Fibroblast of lung (primary cell): ENCODE measurements around the gene NME2. TPM values are rescaled to one million over a fixed set of nuclear protein-coding genes. Genes with fewer than 3 reads are reported as not detected.
A peak's percentile ranks its signal among the peaks of the same experiment; 100 is the strongest.

ENCODE experiments used
- DNase-seq, 2 donors: peaks; one replicate each; pipeline versions ENCODE4 v3.0.0 to v3.0.0-alpha.2; 2010; ENCODE audit warnings: low read depth in 2 of 2
- H2AFZ ChIP-seq: 2 replicates; pipeline ENCODE4 v1.5.1; 2012; ENCODE audit warnings: low read length, control low read depth, inconsistent platforms
- H3K27ac ChIP-seq: 2 replicates; pipeline ENCODE4 v1.5.1; 2011; ENCODE audit warnings: low read length, control low read depth; ENCODE audit not compliant: insufficient read depth
- H3K27me3 ChIP-seq: 2 replicates; pipeline ENCODE4 v1.5.1; 2011; ENCODE audit warnings: mild to moderate bottlenecking, low read length; ENCODE audit not compliant: control insufficient read depth, insufficient read depth
- H3K36me3 ChIP-seq: 2 replicates; pipeline ENCODE4 v1.5.1; 2011; ENCODE audit warnings: low read length; ENCODE audit not compliant: control insufficient read depth, insufficient read depth
- H3K4me1 ChIP-seq: 2 replicates; pipeline ENCODE4 v1.5.1; 2011; ENCODE audit warnings: low read length; ENCODE audit not compliant: control insufficient read depth, insufficient read depth; ENCODE audit errors: extremely low read depth
- H3K4me2 ChIP-seq: 2 replicates; pipeline ENCODE4 v1.5.1; 2011; ENCODE audit warnings: low read length, control low read depth; ENCODE audit not compliant: insufficient read depth; ENCODE audit errors: extremely low read depth
- H3K4me3 ChIP-seq, 4 experiments: fragments of 200-600 bp in 1 of 4; sonication (generic) in 1 of 4; replicated peaks in 1 of 4; 2 replicates each; pipeline ENCODE4 v1.5.1; 2011 to 2016; ENCODE audit warnings: low read length in 4 of 4, low read depth in 3 of 4, mild to moderate bottlenecking in 3 of 4, control low read depth in 2 of 4, inconsistent platforms in 1 of 4, mixed read lengths in 1 of 4; ENCODE audit not compliant: insufficient read depth in 1 of 4; ENCODE audit errors: control extremely low read depth in 1 of 4
- H3K79me2 ChIP-seq: 2 replicates; pipeline ENCODE4 v1.5.1; 2012; ENCODE audit warnings: mild to moderate bottlenecking, low read length, inconsistent platforms; ENCODE audit not compliant: control insufficient read depth, insufficient read depth
- H3K9ac ChIP-seq: 2 replicates; pipeline ENCODE4 v1.5.1; 2011; ENCODE audit warnings: mild to moderate bottlenecking, low read length, control low read depth; ENCODE audit not compliant: insufficient read depth
- H3K9me3 ChIP-seq: 2 replicates; pipeline ENCODE4 v1.5.1; 2012; ENCODE audit warnings: low read depth, low read length; ENCODE audit not compliant: control insufficient read depth, insufficient read depth
- H4K20me1 ChIP-seq: 2 replicates; pipeline ENCODE4 v1.5.1; 2011; ENCODE audit warnings: low read length; ENCODE audit not compliant: control insufficient read depth, insufficient read depth; ENCODE audit errors: extremely low read depth
- EZH2 ChIP-seq: IDR thresholded peaks from 2 replicates; pipeline ENCODE4 v1.5.1; 2012; ENCODE audit warnings: low read length, control low read depth, mild to moderate bottlenecking; ENCODE audit errors: missing control alignments
- polyA plus RNA-seq, 2 donors: library from polyadenylated mRNA; depleted of rRNA in 1 of 2; stranded (reverse) in 1 of 2; unstranded in 1 of 2; fragments of >200 nt; gene quantifications; 2 replicates each; pipeline ENCODE4 v1.2.1, GENCODE V29; 2011 to 2012; ENCODE audit warnings: missing spikeins in 1 of 2
- total RNA-seq: library from RNA; depleted of rRNA; stranded (reverse); fragments of >200 nt; gene quantifications from 2 replicates; pipeline ENCODE4 v1.2.1, GENCODE V29; 2014
- TF ChIP-seq, protein P1 (sequence below), 2 donors: IDR thresholded peaks in 1 of 2; conservative IDR thresholded peaks in 1 of 2; 1 replicate in 1 of 2; 2 replicates in 1 of 2; pipeline ENCODE4 v1.5.1; 2011 to 2012; ENCODE audit warnings: low read length in 2 of 2, control low read depth in 1 of 2, inconsistent platforms in 1 of 2, low read depth in 1 of 2, mild to moderate bottlenecking in 1 of 2

NME2 gene
- total and polyA plus RNA-seq, 2 donors (not counting 1 experiment from before 2014, with no cell fraction given) = 605 to 799 TPM

DNA sequence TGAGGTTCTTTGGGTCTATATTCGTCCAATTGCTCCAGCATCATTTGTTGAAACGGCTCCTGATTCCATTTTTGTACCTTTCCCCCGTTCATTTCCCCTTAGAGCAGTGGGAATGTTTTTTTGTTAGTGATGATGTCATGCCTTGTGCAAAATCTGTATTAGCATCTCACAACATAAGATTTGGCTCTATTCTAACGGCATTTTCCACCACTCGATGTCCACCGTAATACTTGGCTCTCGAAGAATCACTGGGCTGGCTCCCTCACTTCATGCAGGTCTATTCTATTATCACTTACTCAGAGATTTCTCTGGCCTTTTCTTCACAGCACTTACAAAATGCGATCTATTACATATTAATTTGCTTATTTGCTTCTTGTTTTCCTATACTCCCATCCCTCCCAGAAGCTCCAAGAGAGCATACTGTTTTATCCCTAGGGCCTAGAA lies 13.4 kb upstream of the NME2 start:
- no peaks in the 10 kb centered on the region for H3K4me1 ChIP-seq
- peak overlapping the region; percentile 80 for H2AFZ ChIP-seq
- H3K79me2 ChIP-seq = peaks cover 38% of the 10 kb centered on the region
- no peaks in the 10 kb centered on the region for H3K27me3 ChIP-seq
- H3K9me3 ChIP-seq = no peaks in the 10 kb centered on the region
- H3K4me3 ChIP-seq = peak overlapping the region; percentile 20 to 74 (median 45)
- H3K4me2 ChIP-seq = peak overlapping the region; percentile 52
- peaks cover 2% of the 10 kb centered on the region for H3K36me3 ChIP-seq
- no peaks in the 10 kb centered on the region for H4K20me1 ChIP-seq
- TF ChIP-seq EZH2 = no peak
- TF ChIP-seq, protein P1, sequence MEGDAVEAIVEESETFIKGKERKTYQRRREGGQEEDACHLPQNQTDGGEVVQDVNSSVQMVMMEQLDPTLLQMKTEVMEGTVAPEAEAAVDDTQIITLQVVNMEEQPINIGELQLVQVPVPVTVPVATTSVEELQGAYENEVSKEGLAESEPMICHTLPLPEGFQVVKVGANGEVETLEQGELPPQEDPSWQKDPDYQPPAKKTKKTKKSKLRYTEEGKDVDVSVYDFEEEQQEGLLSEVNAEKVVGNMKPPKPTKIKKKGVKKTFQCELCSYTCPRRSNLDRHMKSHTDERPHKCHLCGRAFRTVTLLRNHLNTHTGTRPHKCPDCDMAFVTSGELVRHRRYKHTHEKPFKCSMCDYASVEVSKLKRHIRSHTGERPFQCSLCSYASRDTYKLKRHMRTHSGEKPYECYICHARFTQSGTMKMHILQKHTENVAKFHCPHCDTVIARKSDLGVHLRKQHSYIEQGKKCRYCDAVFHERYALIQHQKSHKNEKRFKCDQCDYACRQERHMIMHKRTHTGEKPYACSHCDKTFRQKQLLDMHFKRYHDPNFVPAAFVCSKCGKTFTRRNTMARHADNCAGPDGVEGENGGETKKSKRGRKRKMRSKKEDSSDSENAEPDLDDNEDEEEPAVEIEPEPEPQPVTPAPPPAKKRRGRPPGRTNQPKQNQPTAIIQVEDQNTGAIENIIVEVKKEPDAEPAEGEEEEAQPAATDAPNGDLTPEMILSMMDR (conservative IDR thresholded peaks at IDR 0.05 in 1 of 2, IDR thresholded peaks at IDR 0.05 in 1 of 2; ENCODE audit: low read depth in 1 of 2, low read length in 2 of 2) = no peak
- H3K9ac ChIP-seq = peak overlapping the region; percentile 11
- H3K27ac ChIP-seq = peak overlapping the region; percentile 12
- DNase-seq = peak; percentile 42 to 45

DNA sequence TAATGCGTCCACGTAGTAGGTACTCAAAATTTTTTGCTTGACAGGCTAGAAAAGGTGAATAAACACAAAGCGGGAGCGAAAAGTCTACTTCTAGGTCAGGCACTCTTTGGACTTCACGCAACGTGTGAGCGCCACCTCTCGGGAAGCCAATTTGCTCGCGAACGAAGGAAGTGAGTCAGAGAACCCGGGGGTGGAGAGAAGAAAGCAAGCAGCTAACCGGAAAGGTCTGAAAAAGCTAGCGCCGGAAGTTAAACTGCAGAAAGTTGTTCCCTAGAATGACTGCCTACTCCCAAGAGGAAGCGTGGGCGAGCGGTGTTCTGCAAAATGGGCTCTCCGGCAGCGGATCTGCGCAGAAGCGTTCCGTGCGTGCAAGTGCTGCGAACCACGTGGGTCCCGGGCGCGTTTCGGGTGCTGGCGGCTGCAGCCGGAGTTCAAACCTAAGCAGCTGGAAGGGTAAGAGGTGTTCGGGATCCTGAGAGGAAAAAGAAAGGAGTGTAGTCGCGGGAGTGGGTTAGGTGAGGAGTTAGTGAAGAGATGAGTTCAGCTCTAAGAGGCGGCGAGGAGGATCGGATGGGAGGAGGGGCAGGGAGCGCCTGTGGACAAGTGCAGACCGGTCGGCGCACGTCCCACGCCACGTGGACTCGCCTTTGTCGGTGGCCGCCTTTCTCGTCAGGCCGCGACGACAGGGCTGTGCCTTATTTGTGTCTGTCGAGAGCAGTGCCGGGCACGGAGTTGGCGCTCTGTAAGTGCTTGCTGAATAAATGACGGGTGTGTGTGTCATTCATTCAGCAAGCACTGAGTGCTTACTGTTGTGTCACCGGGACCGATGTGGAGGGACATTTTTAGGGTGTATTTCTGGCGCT lies 12.8 kb upstream of the NME2 start, which contains the start of gene NME1:
Gene NME1 (plus strand): TSS at position 350 of the 863 bp plus-strand sequence. CDS start 2,096 bp downstream, outside the sequence.
- peak within 1 kb of the TSS; percentile 80 for H2AFZ ChIP-seq
- no peaks in the 10 kb centered on the region for H3K27me3 ChIP-seq
- peak within 1 kb of the TSS; percentile 40 for H3K27ac ChIP-seq
- no peaks in the 10 kb centered on the region for H3K4me1 ChIP-seq
- peak within 1 kb of the TSS; percentile 39 to 94 (median 62) for H3K4me3 ChIP-seq
- peaks cover 2% of the 10 kb centered on the region for H3K36me3 ChIP-seq
- peak within 1 kb of the TSS; percentile 61 for H3K9ac ChIP-seq
- H3K4me2 ChIP-seq = peak within 1 kb of the TSS; percentile 76
- H3K9me3 ChIP-seq = no peaks in the 10 kb centered on the region
- H4K20me1 ChIP-seq = no peaks in the 10 kb centered on the region
- peak; percentile 99 to 100 for DNase-seq
- H3K79me2 ChIP-seq = peaks cover 39% of the 10 kb centered on the region
- TF ChIP-seq, protein P1 (conservative IDR thresholded peaks at IDR 0.05 in 1 of 2, IDR thresholded peaks at IDR 0.05 in 1 of 2; ENCODE audit: low read depth in 1 of 2, low read length in 2 of 2) = peak; percentile 72 to 84
- no peak for TF ChIP-seq EZH2

DNA sequence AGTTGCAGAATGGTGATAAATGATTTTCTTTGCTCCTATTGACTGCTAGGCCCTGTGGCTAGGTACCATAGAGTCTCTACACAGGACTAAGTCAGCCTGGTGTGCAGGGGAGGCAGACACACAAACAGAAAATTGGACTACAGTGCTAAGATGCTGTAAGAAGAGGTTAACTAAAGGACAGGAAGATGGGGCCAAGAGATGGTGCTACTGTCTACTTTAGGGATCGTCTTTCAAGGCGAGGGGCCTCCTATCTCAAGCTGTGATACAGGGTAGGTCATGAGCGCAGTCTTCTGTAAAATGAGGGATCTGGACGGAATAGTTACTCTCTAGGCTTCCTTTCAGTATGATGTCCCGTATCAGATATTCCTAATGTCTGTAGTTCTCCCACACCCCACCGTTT lies 12.0 kb upstream of the NME2 start:
- H3K36me3 ChIP-seq = peaks cover 5% of the 10 kb centered on the region
- H3K27me3 ChIP-seq = no peaks in the 10 kb centered on the region
- no peaks in the 10 kb centered on the region for H3K9me3 ChIP-seq
- H3K4me1 ChIP-seq = no peaks in the 10 kb centered on the region
- H3K9ac ChIP-seq = peak overlapping the region; percentile 61
- no peaks in the 10 kb centered on the region for H4K20me1 ChIP-seq
- H3K4me2 ChIP-seq = peak overlapping the region; percentile 76
- TF ChIP-seq, protein P1 (conservative IDR thresholded peaks at IDR 0.05 in 1 of 2, IDR thresholded peaks at IDR 0.05 in 1 of 2; ENCODE audit: low read depth in 1 of 2, low read length in 2 of 2) = no peak
- no peak for TF ChIP-seq EZH2
- H3K27ac ChIP-seq = peak overlapping the region; percentile 40
- H3K4me3 ChIP-seq = peak overlapping the region; percentile 39 to 94 (median 62)
- peak overlapping the region; percentile 15 for H2AFZ ChIP-seq
- peaks cover 45% of the 10 kb centered on the region for H3K79me2 ChIP-seq
- peak in 1 of 2 donors; percentile 12 for DNase-seq
